HepG2 (cell line): Measurements from ENCODE around the gene RPS14. TPM values are rescaled to one million over a fixed set of nuclear protein-coding genes. Genes with fewer than 3 reads are reported as not detected.

Experiments used
- ATAC-seq: fragments of 200-7000 bp; cut with Tn5 transposase; 3 replicates; pipeline ENCODE4 v1.9.1; 2020; ENCODE audit warnings: mild to moderate bottlenecking, moderate library complexity
- BruUV-seq: library from RNA; stranded (reverse); fragments of 400-500 nt; replicated peaks from 2 replicates; lab custom pipeline; 2021; lab: Mats Ljungman, UMichigan
- CTCF ChIA-PET: fragments of 300-600 bp; formaldehyde crosslinking; extraction: SDS; loops from one replicate; lab custom pipeline; 2021; ENCODE audit warnings: low total read pairs, inconsistent platforms, low intra/inter-chr PET ratio; lab: Yijun Ruan, JAX
- POLR2A ChIA-PET: fragments of 350-600 bp; sonication (Branson Sonifier 250); formaldehyde crosslinking; loops from one replicate; lab custom pipeline; 2020; ENCODE audit warnings: antibody characterized with exemption, inconsistent platforms; lab: Yijun Ruan, JAX
- DNase-seq: peaks from one replicate; pipeline ENCODE4 v3.0.0-alpha.2; 2015; ENCODE audit warnings: low spot score
- FAIRE-seq: peaks from 3 replicates; lab custom pipeline; 2011; peaks lifted over from hg19 to GRCh38; lab: Jason Lieb, UNC
- H2AFZ ChIP-seq: one replicate; pipeline ENCODE4 v1.6.1; 2011; ENCODE audit warnings: low read length, inconsistent platforms
- H3K27ac ChIP-seq: fragments of 300-600 bp; 3 replicates; pipeline ENCODE4 v1.8.0; 2011; ENCODE audit warnings: mixed run types, mild to moderate bottlenecking, mixed read lengths, low read length, inconsistent platforms; ENCODE audit not compliant: insufficient read depth; ENCODE audit errors: extremely low read length
- H3K27me3 ChIP-seq, 2 experiments: fragments of 200-600 bp in 1 of 2; 2 replicates in 1 of 2; 3 replicates in 1 of 2; pipeline versions ENCODE4 v1.6.0 to v1.8.0; 2011; ENCODE audit warnings: low read length in 2 of 2, mild to moderate bottlenecking in 2 of 2, moderate library complexity in 2 of 2, inconsistent platforms in 1 of 2; ENCODE audit not compliant: insufficient read depth in 2 of 2, control insufficient read depth in 1 of 2
- H3K36me3 ChIP-seq, 2 experiments: fragments of 200-600 bp in 1 of 2; replicated peaks in 1 of 2; 2 replicates in 1 of 2; 3 replicates in 1 of 2; pipeline versions ENCODE4 v1.5.1 to v1.8.0; 2011; ENCODE audit warnings: low read length in 2 of 2, inconsistent platforms in 1 of 2; ENCODE audit not compliant: insufficient read depth in 2 of 2, control insufficient read depth in 1 of 2
- H3K4me1 ChIP-seq: 2 replicates; pipeline ENCODE4 v1.5.1; 2012; ENCODE audit warnings: low read length, inconsistent platforms; ENCODE audit not compliant: insufficient read depth
- H3K4me2 ChIP-seq: 2 replicates; pipeline ENCODE4 v1.6.0; 2011; ENCODE audit warnings: low read depth, low read length, inconsistent platforms
- H3K4me3 ChIP-seq, 3 experiments: fragments of 200-600 bp in 1 of 3; sonication (generic), shearing (Covaris generic) in 1 of 3; replicated peaks in 1 of 3; 2 replicates each; pipeline ENCODE4 v1.5.1; 2011 to 2016; ENCODE audit warnings: low read length in 3 of 3, inconsistent platforms in 2 of 3, low read depth in 2 of 3, mild to moderate bottlenecking in 2 of 3, control low read depth in 1 of 3, mixed read lengths in 1 of 3; ENCODE audit not compliant: insufficient read depth in 1 of 3
- H3K79me2 ChIP-seq: one replicate; pipeline ENCODE4 v1.6.1; 2011; ENCODE audit warnings: low read length, inconsistent platforms; ENCODE audit not compliant: insufficient read depth
- H3K9ac ChIP-seq: 2 replicates; pipeline ENCODE4 v1.6.0; 2011; ENCODE audit warnings: mild to moderate bottlenecking, low read depth, low read length, inconsistent platforms; ENCODE audit not compliant: insufficient read depth
- H3K9me3 ChIP-seq: 2 replicates; pipeline ENCODE4 v1.5.1; 2012; ENCODE audit warnings: mild to moderate bottlenecking, low read length
- H4K20me1 ChIP-seq: 2 replicates; pipeline ENCODE4 v1.6.0; 2011; ENCODE audit warnings: inconsistent platforms, mild to moderate bottlenecking, low read length, moderate library complexity; ENCODE audit not compliant: insufficient read depth
- ESRRA ChIP-seq: sonication (generic); formaldehyde crosslinking; IDR thresholded peaks from 2 replicates; pipeline ENCODE4 v1.5.1; 2020; ENCODE audit warnings: mild to moderate bottlenecking, low read depth, missing genetic modification reagents
- KMT2A ChIP-seq: sonication (generic); formaldehyde crosslinking; IDR thresholded peaks from 2 replicates; pipeline ENCODE4 v1.4.0; 2020; ENCODE audit warnings: missing genetic modification reagents
- MAFG ChIP-seq: sonication (generic); formaldehyde crosslinking; IDR thresholded peaks from 2 replicates; pipeline ENCODE4 v1.5.1; 2020; ENCODE audit warnings: mild to moderate bottlenecking, missing genetic modification reagents
- RAD51 ChIP-seq: fragments of 450-650 bp; IDR thresholded peaks from 2 replicates; pipeline ENCODE4 v1.6.1; 2016; ENCODE audit warnings: borderline replicate concordance
- SIN3A ChIP-seq: IDR thresholded peaks from 2 replicates; pipeline ENCODE4 v1.6.1; 2011; ENCODE audit warnings: low read depth, mild to moderate bottlenecking, control low read depth, low read length, borderline replicate concordance
- TRIM24 ChIP-seq: sonication (generic); formaldehyde crosslinking; IDR thresholded peaks from 2 replicates; pipeline ENCODE4 v1.8.0; 2022; ENCODE audit warnings: mild to moderate bottlenecking, missing genetic modification reagents
- ZBTB7A ChIP-seq: sonication (generic); formaldehyde crosslinking; IDR thresholded peaks from 2 replicates; pipeline ENCODE4 v1.8.0; 2022; ENCODE audit warnings: mild to moderate bottlenecking, missing genetic modification reagents
- ZNF264 ChIP-seq: sonication (generic); formaldehyde crosslinking; IDR thresholded peaks from 2 replicates; pipeline ENCODE4 v1.4.0; 2020; ENCODE audit warnings: missing genetic modification reagents
- ZNF432 ChIP-seq: sonication (generic); formaldehyde crosslinking; IDR thresholded peaks from 2 replicates; pipeline ENCODE4 v1.5.0; 2020; ENCODE audit warnings: missing genetic modification reagents, mild to moderate bottlenecking, borderline replicate concordance
- ZNF557 ChIP-seq: sonication (generic); formaldehyde crosslinking; IDR thresholded peaks from 2 replicates; pipeline ENCODE4 v1.4.0; 2020; ENCODE audit warnings: missing genetic modification reagents
- ZNF83 ChIP-seq: sonication (generic); formaldehyde crosslinking; IDR thresholded peaks from 2 replicates; pipeline ENCODE4 v1.4.0; 2020; ENCODE audit warnings: missing genetic modification reagents, mild to moderate bottlenecking, borderline replicate concordance
- ZSCAN22 ChIP-seq: sonication (generic); formaldehyde crosslinking; IDR thresholded peaks from 2 replicates; pipeline ENCODE4 v1.4.0; 2020; ENCODE audit warnings: mild to moderate bottlenecking, missing genetic modification reagents
- WGBS: methylation state at CpG from one replicate; pipeline ENCODE4 v1.1.6; 2017; ENCODE audit warnings: low lambda C conversion rate; 5-methylcytosine and 5-hydroxymethylcytosine counted together
- in situ Hi-C: cut with HindIII; loops from 2 replicates; pipeline ENCODE4 v1.10.0; 2017; ENCODE audit warnings: low pct_unique_long_range_greater_than_20kb; ENCODE audit not compliant: extremely low pct_ligation_motif_present
- intact Hi-C: fragments of 100-400 bp; cut with micrococcal nuclease; formaldehyde crosslinking; loops from one replicate; pipeline ENCODE4 v1.10.0; 2022; ENCODE audit not compliant: unreplicated experiment
- polyA plus RNA-seq, 8 experiments: library from polyadenylated mRNA; depleted of rRNA in 3 of 8; stranded (reverse) in 7 of 8; unstranded in 1 of 8; fragments of >200 nt; fragmentation: Illumina TruSeq in 4 of 8; extraction: Trizol in 4 of 8; gene quantifications; 2 replicates each; pipeline versions ENCODE4 v1.2.1 to v1.2.3, GENCODE V29; 2011 to 2016; ENCODE audit warnings: low read depth in 4 of 8, missing spikeins in 1 of 8, mixed read lengths in 1 of 8; ENCODE audit not compliant: insufficient read depth in 1 of 8
- total RNA-seq, 5 experiments: library from RNA; depleted of rRNA; stranded (reverse); fragments of >200 nt; fragmentation: Illumina TruSeq; extraction: Trizol; gene quantifications; 2 replicates each; pipeline ENCODE4 v1.2.3, GENCODE V29; 2016; ENCODE audit warnings: low read depth in 1 of 5
- TF ChIP-seq, protein P1 (sequence below): sonication (generic); formaldehyde crosslinking; IDR thresholded peaks from 2 replicates; pipeline ENCODE4 v1.5.0; 2020; ENCODE audit warnings: missing genetic modification reagents, mild to moderate bottlenecking, borderline replicate concordance
- TF ChIP-seq, protein P2 (sequence below): IDR thresholded peaks from 2 replicates; pipeline ENCODE4 v1.6.1; 2016; ENCODE audit warnings: low read depth, missing genetic modification reagents, missing compliant biosample characterization
- TF ChIP-seq, protein P3 (sequence below): IDR thresholded peaks from 2 replicates; pipeline ENCODE4 v1.6.1; 2016; ENCODE audit warnings: missing compliant biosample characterization, missing genetic modification reagents, borderline replicate concordance
- TF ChIP-seq, protein P4 (sequence below): IDR thresholded peaks from 2 replicates; pipeline ENCODE4 v1.6.1; 2016; ENCODE audit warnings: mild to moderate bottlenecking, missing biosample characterization, missing genetic modification reagents

RPS14 gene
- total and polyA plus RNA-seq, 2 of the 13 experiments (the other 11 are each of a cell fraction or from before 2014, with no cell fraction given) = 2,116 to 3,295 TPM

DNA sequence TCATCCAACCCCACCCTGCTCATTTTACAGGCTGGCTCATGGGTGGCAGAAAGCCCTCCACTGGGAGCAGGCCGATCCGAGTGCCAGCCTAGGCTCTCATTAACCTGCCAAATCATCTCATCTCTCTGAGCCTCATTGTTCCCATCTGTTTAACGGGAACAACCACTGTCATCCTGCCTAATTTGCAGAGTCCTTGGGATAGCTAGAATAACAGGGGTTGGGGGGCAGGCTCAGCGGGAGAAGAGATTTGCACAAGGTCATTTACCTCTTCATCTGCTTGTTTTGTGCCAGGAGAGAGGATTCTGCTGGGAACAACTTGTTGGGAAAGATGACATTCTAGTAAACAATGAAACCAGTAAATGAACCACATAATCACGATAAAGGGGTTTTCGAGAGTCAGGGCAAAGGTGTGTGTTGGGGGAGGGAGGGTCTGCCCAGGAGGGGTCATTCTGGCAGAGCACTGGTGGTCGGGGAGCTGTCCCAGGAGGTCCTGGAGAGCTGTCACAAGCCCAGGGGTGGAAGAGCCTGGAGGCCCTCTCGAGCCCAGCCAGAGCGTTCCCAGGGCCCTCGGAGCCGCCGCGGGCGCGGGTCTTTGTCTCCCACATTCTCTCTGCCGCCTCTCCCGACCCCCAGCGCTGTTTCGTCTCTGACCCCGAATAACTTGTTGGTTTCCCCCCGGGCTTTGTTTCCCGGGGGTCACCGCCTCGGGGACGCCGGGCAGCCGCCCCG, 35.6 kb upstream of the RPS14 start:
- H3K9me3 ChIP-seq = no peaks in the 10 kb centered on the region
- BruUV-seq = TSS peak; percentile 83
- H2AFZ ChIP-seq = no peak overlapping the region
- ChIA-PET POLR2A (interaction anchor here (0.9 to 3.7 kb wide), 10 partner anchors 11 to 216 kb away, joined by 3 to 39 read pairs (median 8); partner anchors contain the start of gene RBM22), CTCF (no interaction called here)
- intact Hi-C loops = no loop called here
- in situ Hi-C loops = loop anchor here (5.0 kb wide), 1 partner anchor 37 kb away; no protein-coding TSS in a partner anchor
- peak; percentile 58 for ATAC-seq
- H3K4me1 ChIP-seq = peaks cover 71% of the 10 kb centered on the region
- peaks cover 1 to 8% of the 10 kb centered on the region in 2 experiments; a peak in 3 of 5 replicates for H3K36me3 ChIP-seq
- peak; percentile 60 for FAIRE-seq
- peak overlapping the region; percentile 88 to 94 (median 91); a peak in 5 of 6 replicates for H3K4me3 ChIP-seq
- H3K4me2 ChIP-seq = peak overlapping the region; percentile 84
- H3K79me2 ChIP-seq = peaks cover 39% of the 10 kb centered on the region
- peak; percentile 39 for DNase-seq
- peaks cover 26% of the 10 kb centered on the region for H4K20me1 ChIP-seq
- H3K27ac ChIP-seq = peak overlapping the region; percentile 96
- H3K27me3 ChIP-seq = peaks cover 2 to 8% of the 10 kb centered on the region in 2 experiments; a peak in 2 of 5 replicates
- 2% methylated on average over 12 of the region's 28 CpGs for WGBS
- H3K9ac ChIP-seq = peak overlapping the region; percentile 96
- TF ChIP-seq, protein P1, sequence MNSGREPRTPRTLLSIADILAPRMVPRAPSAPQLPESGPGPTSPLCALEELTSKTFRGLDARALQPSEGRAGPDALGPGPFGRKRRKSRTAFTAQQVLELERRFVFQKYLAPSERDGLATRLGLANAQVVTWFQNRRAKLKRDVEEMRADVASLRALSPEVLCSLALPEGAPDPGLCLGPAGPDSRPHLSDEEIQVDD = no peak
- no peak for TF ChIP-seq KMT2A (CRISPR knock-in tag)
- no peak for TF ChIP-seq ZNF432
- no peak for TF ChIP-seq ZNF557 (CRISPR knock-in tag)
- no peak for TF ChIP-seq RAD51
- TF ChIP-seq ZNF83 (CRISPR knock-in tag) = no peak
- TF ChIP-seq SIN3A = peak; percentile 23; the same call in 1 of the 2 replicates
- no peak for TF ChIP-seq ZSCAN22 (CRISPR knock-in tag)
- TF ChIP-seq ZNF264 = no peak
- TF ChIP-seq, protein P2, sequence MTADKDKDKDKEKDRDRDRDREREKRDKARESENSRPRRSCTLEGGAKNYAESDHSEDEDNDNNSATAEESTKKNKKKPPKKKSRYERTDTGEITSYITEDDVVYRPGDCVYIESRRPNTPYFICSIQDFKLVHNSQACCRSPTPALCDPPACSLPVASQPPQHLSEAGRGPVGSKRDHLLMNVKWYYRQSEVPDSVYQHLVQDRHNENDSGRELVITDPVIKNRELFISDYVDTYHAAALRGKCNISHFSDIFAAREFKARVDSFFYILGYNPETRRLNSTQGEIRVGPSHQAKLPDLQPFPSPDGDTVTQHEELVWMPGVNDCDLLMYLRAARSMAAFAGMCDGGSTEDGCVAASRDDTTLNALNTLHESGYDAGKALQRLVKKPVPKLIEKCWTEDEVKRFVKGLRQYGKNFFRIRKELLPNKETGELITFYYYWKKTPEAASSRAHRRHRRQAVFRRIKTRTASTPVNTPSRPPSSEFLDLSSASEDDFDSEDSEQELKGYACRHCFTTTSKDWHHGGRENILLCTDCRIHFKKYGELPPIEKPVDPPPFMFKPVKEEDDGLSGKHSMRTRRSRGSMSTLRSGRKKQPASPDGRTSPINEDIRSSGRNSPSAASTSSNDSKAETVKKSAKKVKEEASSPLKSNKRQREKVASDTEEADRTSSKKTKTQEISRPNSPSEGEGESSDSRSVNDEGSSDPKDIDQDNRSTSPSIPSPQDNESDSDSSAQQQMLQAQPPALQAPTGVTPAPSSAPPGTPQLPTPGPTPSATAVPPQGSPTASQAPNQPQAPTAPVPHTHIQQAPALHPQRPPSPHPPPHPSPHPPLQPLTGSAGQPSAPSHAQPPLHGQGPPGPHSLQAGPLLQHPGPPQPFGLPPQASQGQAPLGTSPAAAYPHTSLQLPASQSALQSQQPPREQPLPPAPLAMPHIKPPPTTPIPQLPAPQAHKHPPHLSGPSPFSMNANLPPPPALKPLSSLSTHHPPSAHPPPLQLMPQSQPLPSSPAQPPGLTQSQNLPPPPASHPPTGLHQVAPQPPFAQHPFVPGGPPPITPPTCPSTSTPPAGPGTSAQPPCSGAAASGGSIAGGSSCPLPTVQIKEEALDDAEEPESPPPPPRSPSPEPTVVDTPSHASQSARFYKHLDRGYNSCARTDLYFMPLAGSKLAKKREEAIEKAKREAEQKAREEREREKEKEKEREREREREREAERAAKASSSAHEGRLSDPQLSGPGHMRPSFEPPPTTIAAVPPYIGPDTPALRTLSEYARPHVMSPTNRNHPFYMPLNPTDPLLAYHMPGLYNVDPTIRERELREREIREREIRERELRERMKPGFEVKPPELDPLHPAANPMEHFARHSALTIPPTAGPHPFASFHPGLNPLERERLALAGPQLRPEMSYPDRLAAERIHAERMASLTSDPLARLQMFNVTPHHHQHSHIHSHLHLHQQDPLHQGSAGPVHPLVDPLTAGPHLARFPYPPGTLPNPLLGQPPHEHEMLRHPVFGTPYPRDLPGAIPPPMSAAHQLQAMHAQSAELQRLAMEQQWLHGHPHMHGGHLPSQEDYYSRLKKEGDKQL (CRISPR knock-in tag) = no peak
- TF ChIP-seq, protein P3, sequence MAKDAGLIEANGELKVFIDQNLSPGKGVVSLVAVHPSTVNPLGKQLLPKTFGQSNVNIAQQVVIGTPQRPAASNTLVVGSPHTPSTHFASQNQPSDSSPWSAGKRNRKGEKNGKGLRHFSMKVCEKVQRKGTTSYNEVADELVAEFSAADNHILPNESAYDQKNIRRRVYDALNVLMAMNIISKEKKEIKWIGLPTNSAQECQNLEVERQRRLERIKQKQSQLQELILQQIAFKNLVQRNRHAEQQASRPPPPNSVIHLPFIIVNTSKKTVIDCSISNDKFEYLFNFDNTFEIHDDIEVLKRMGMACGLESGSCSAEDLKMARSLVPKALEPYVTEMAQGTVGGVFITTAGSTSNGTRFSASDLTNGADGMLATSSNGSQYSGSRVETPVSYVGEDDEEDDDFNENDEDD (CRISPR knock-in tag) = no peak
- TF ChIP-seq ESRRA (CRISPR knock-in tag) = no peak
- TF ChIP-seq TRIM24 (CRISPR knock-in tag) = no peak
- no peak for TF ChIP-seq MAFG (CRISPR knock-in tag)
- 0 out of 2 replicates have a peak, but pooled peaks have one; percentile 11 for TF ChIP-seq ZBTB7A (CRISPR knock-in tag)
- TF ChIP-seq, protein P4, sequence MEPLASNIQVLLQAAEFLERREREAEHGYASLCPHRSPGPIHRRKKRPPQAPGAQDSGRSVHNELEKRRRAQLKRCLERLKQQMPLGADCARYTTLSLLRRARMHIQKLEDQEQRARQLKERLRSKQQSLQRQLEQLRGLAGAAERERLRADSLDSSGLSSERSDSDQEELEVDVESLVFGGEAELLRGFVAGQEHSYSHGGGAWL = no peak; the same call in 1 of the 2 replicates
